ENCODE measurements around the gene MRPL36. TPM values are rescaled to one million over a fixed set of nuclear protein-coding genes. Genes with fewer than 3 reads are reported as not detected.

MRPL36 gene
- total and polyA plus RNA-seq, 2 experiments from 2014 or later, result 47.5 to 149 TPM

DNA sequence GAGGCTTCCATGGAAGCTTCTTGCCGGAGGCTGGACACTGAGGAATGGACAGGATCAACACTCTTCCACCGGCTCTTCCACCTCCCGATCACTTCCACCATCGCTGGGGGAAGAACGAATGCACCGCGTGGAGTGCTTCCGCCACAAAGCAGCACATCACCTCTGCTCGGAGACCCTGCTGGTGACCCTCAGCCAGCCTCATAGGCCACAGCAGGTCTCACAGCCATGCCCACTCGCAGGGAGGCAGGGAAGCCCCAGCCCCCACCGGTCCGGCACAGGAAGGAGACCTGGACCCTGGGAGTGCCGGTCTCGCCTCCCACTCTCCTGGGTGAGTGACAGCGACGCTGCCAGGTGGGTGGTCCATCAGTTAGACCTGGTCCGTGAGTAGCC, 4.7 kb downstream of the MRPL36 start:
- peaks cover 11% of the 10 kb centered on the region for H3K4me1 ChIP-seq (ENCODE audit: insufficient read depth)
- Mint-ChIP-seq H3K4me1 (peaks cover 29% of the 10 kb centered on the region), H3K4me3 (no peak overlapping the region), H3K27ac (no peak overlapping the region), H3K27me3 (ENCODE audit: insufficient read depth, low read depth, poor library complexity) (peaks cover 4% of the 10 kb centered on the region), H3K36me3 (ENCODE audit: low read depth) (peaks cover 27% of the 10 kb centered on the region), H3K9me3 (no peaks in the 10 kb centered on the region)
- no peaks in the 10 kb centered on the region for H3K9me2 ChIP-seq (ENCODE audit: insufficient read depth)
- H3K36me3 ChIP-seq (ENCODE audit: insufficient read depth), result peaks cover 7% of the 10 kb centered on the region; the same call in 1 of the 2 replicates
- ATAC-seq (no peak), DNase-seq (ENCODE audit: low spot score) (no peak)
- no peak overlapping the region for H3K4me3 ChIP-seq
- H3K4me2 ChIP-seq, result no peak overlapping the region
- no peak overlapping the region for H3K27ac ChIP-seq (ENCODE audit: low read depth)
- H3F3A ChIP-seq (replicated peaks; ENCODE audit: low read depth), result peaks cover 4% of the 10 kb centered on the region; the same call in 1 of the 2 replicates
- no peak for TF ChIP-seq POLR2AphosphoS5 (IDR thresholded peaks at IDR 0.05; ENCODE audit: low read depth)
- TF ChIP-seq, protein P1, sequence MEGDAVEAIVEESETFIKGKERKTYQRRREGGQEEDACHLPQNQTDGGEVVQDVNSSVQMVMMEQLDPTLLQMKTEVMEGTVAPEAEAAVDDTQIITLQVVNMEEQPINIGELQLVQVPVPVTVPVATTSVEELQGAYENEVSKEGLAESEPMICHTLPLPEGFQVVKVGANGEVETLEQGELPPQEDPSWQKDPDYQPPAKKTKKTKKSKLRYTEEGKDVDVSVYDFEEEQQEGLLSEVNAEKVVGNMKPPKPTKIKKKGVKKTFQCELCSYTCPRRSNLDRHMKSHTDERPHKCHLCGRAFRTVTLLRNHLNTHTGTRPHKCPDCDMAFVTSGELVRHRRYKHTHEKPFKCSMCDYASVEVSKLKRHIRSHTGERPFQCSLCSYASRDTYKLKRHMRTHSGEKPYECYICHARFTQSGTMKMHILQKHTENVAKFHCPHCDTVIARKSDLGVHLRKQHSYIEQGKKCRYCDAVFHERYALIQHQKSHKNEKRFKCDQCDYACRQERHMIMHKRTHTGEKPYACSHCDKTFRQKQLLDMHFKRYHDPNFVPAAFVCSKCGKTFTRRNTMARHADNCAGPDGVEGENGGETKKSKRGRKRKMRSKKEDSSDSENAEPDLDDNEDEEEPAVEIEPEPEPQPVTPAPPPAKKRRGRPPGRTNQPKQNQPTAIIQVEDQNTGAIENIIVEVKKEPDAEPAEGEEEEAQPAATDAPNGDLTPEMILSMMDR (conservative IDR thresholded peaks at IDR 0.05; ENCODE audit: low read depth in 2 of 2), result no peak
- TF ChIP-seq EZH2phosphoT487 (IDR thresholded peaks at IDR 0.05; ENCODE audit: unreplicated experiment), result no peak
- no peaks in the 10 kb centered on the region for H3K27me3 ChIP-seq (ENCODE audit: insufficient read depth)
- H3K79me2 ChIP-seq (replicated peaks; ENCODE audit: insufficient read depth), result peaks cover 20% of the 10 kb centered on the region
- no peak overlapping the region for H2AFZ ChIP-seq
- no peaks in the 10 kb centered on the region; the same call in none of the 2 replicates for H4K20me1 ChIP-seq (replicated peaks; ENCODE audit: insufficient read depth)

- no peak overlapping the region for H3K4me3 Mint-ChIP-seq
- no peak for TF ChIP-seq POLR2AphosphoS5 (IDR thresholded peaks at IDR 0.05; ENCODE audit: low read depth)
- Histone ChIP-seq H3K27me3 (ENCODE audit: insufficient read depth) (no peaks in the 10 kb centered on the region), H3K4me2 (no peak overlapping the region), H4K20me1 (replicated peaks; ENCODE audit: insufficient read depth) (no peaks in the 10 kb centered on the region; the same call in none of the 2 replicates), H3K36me3 (ENCODE audit: insufficient read depth) (peaks cover 7% of the 10 kb centered on the region; the same call in 1 of the 2 replicates), H3K79me2 (replicated peaks; ENCODE audit: insufficient read depth) (peaks cover 19% of the 10 kb centered on the region), H3K4me1 (ENCODE audit: insufficient read depth) (peaks cover 15% of the 10 kb centered on the region), H2AFZ (no peak overlapping the region), H3F3A (replicated peaks; ENCODE audit: low read depth) (peaks cover 7% of the 10 kb centered on the region; the same call in 1 of the 2 replicates), H3K27ac (ENCODE audit: low read depth) (no peak overlapping the region), H3K4me3 (no peak overlapping the region), H3K9me2 (ENCODE audit: insufficient read depth) (no peaks in the 10 kb centered on the region)
- H3K9me3 Mint-ChIP-seq, result no peaks in the 10 kb centered on the region
- no peak overlapping the region for H3K27ac Mint-ChIP-seq
- peaks cover 27% of the 10 kb centered on the region for H3K36me3 Mint-ChIP-seq (ENCODE audit: low read depth)
- ATAC-seq, result no peak
- peaks cover 2% of the 10 kb centered on the region for H3K27me3 Mint-ChIP-seq (ENCODE audit: insufficient read depth, low read depth, poor library complexity)
- peaks cover 36% of the 10 kb centered on the region for H3K4me1 Mint-ChIP-seq
- DNase-seq (ENCODE audit: low spot score), result no peak
Measured at GRCh38 chr5:1793966-1794900, 5.4 kb downstream of the MRPL36 start.

GRCh38 chr5:1793301-1793740, 6.3 kb downstream of the MRPL36 start:
- DNase-seq (ENCODE audit: low spot score), result no peak

More at GRCh38 chr5:1793301-1793740, 6.3 kb downstream of the MRPL36 start:
- no peaks in the 10 kb centered on the region for H3K9me2 ChIP-seq (ENCODE audit: insufficient read depth)
- peaks cover 6% of the 10 kb centered on the region; the same call in 1 of the 2 replicates for H3K36me3 ChIP-seq (ENCODE audit: insufficient read depth)
- H3K4me1 ChIP-seq (ENCODE audit: insufficient read depth), result peaks cover 15% of the 10 kb centered on the region
- no peak for TF ChIP-seq EZH2phosphoT487 (IDR thresholded peaks at IDR 0.05; ENCODE audit: unreplicated experiment)
- H3F3A ChIP-seq (replicated peaks; ENCODE audit: low read depth), result peaks cover 7% of the 10 kb centered on the region; the same call in 1 of the 2 replicates
- H3K27me3 Mint-ChIP-seq (ENCODE audit: insufficient read depth, low read depth, poor library complexity), result peaks cover 8% of the 10 kb centered on the region
- H3K27me3 ChIP-seq (ENCODE audit: insufficient read depth), result no peaks in the 10 kb centered on the region
- no peak overlapping the region for H3K4me3 ChIP-seq
- peaks cover 10% of the 10 kb centered on the region for H3K79me2 ChIP-seq (replicated peaks; ENCODE audit: insufficient read depth)
- no peak overlapping the region for H2AFZ ChIP-seq
- no peak for ATAC-seq
- H3K36me3 Mint-ChIP-seq (ENCODE audit: low read depth), result peaks cover 19% of the 10 kb centered on the region
- H3K27ac Mint-ChIP-seq, result no peak overlapping the region; the same call in 1 of the 2 replicates
- peaks cover 40% of the 10 kb centered on the region for H3K4me1 Mint-ChIP-seq
- H3K4me2 ChIP-seq, result no peak overlapping the region
- no peak overlapping the region for H3K27ac ChIP-seq (ENCODE audit: low read depth)
- no peaks in the 10 kb centered on the region; the same call in 1 of the 2 replicates for H4K20me1 ChIP-seq (replicated peaks; ENCODE audit: insufficient read depth)
- no peak overlapping the region for H3K4me3 Mint-ChIP-seq
- no peaks in the 10 kb centered on the region for H3K9me3 Mint-ChIP-seq

All from GM23338 (cell line).